ENCODE measurements around the gene SPAG4. TPM values are rescaled to one million over a fixed set of nuclear protein-coding genes. Genes with fewer than 3 reads are reported as not detected.
A peak's percentile ranks its signal among the peaks of the same experiment; 100 is the strongest.

Gene SPAG4, protein sequence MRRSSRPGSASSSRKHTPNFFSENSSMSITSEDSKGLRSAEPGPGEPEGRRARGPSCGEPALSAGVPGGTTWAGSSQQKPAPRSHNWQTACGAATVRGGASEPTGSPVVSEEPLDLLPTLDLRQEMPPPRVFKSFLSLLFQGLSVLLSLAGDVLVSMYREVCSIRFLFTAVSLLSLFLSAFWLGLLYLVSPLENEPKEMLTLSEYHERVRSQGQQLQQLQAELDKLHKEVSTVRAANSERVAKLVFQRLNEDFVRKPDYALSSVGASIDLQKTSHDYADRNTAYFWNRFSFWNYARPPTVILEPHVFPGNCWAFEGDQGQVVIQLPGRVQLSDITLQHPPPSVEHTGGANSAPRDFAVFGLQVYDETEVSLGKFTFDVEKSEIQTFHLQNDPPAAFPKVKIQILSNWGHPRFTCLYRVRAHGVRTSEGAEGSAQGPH
- polyA plus RNA-seq = 1.2 and 4.0 TPM in 2 replicates
- 1.5 TPM in 1 of 2 replicates, not detected in the other for polyA minus RNA-seq

DNA sequence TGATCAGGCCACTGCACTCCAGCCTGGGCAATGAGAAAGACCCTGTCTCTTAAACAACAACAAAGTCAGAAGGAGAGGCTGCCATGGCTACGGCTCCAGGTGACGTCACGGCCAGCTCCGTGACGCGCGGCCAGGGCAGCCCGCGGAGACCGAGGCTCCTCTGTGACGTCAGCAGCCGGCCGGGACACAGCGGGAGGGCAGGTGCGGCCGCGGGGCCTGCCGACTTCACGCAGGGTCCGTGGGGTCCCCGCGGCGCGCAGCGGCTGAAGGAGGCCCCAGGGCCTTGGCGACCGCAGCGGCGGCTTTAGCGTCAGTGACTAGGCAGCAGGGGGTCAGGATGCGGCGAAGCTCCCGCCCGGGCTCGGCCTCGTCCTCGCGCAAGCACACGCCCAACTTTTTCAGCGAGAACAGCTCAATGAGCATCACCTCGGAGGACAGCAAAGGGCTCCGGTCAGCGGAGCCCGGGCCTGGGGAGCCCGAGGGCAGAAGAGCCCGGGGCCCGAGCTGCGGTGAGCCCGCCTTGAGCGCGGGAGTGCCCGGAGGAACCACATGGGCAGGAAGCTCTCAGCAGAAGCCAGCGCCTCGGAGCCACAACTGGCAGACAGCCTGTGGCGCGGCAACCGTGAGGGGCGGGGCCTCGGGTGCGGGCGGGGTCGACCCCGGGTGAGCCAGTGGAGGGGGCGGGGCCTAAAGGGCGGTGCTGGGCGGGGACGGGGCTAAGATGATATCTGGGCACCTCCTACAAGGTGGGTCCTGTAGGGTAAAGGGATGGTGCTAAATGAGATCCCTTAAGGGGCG lies at the start of gene SPAG4:
Gene SPAG4 (plus strand): TSS at position 163 of the 798 bp plus-strand sequence. CDS start 175 bp downstream, at position 338.
- H3K27me3 ChIP-seq (ENCODE audit: insufficient read depth, low read depth, low read length) = peaks cover 3% of the 10 kb centered on the region
- H3K4me2 ChIP-seq (ENCODE audit: low read length) = peak within 1 kb of the TSS; percentile 25
- H3K79me2 ChIP-seq (replicated peaks; ENCODE audit: insufficient read depth, low read length) = no peaks in the 10 kb centered on the region
- H3K9me3 ChIP-seq (ENCODE audit: low read length) = no peaks in the 10 kb centered on the region
- H4K20me1 ChIP-seq (ENCODE audit: insufficient read depth) = no peaks in the 10 kb centered on the region
- H3F3A ChIP-seq (ENCODE audit: insufficient read depth, low read length, poor library complexity, severe bottlenecking) = no peaks in the 10 kb centered on the region
- no peak within 1 kb of the TSS for H2AFZ ChIP-seq (ENCODE audit: low read depth, low read length)
- no peaks in the 10 kb centered on the region for H3K9me2 ChIP-seq (ENCODE audit: insufficient read depth, low read length)
- H3K36me3 ChIP-seq (ENCODE audit: insufficient read depth, low read length) = no peaks in the 10 kb centered on the region
- H3K27ac ChIP-seq (ENCODE audit: low read length) = peak within 1 kb of the TSS; percentile 58
- TF ChIP-seq POLR2AphosphoS5 (IDR thresholded peaks at IDR 0.05) = peak; percentile 23
- TF ChIP-seq EP300 (conservative IDR thresholded peaks at IDR 0.05; ENCODE audit: poor library complexity, severe bottlenecking) = peak; percentile 40
- TF ChIP-seq, protein P1, sequence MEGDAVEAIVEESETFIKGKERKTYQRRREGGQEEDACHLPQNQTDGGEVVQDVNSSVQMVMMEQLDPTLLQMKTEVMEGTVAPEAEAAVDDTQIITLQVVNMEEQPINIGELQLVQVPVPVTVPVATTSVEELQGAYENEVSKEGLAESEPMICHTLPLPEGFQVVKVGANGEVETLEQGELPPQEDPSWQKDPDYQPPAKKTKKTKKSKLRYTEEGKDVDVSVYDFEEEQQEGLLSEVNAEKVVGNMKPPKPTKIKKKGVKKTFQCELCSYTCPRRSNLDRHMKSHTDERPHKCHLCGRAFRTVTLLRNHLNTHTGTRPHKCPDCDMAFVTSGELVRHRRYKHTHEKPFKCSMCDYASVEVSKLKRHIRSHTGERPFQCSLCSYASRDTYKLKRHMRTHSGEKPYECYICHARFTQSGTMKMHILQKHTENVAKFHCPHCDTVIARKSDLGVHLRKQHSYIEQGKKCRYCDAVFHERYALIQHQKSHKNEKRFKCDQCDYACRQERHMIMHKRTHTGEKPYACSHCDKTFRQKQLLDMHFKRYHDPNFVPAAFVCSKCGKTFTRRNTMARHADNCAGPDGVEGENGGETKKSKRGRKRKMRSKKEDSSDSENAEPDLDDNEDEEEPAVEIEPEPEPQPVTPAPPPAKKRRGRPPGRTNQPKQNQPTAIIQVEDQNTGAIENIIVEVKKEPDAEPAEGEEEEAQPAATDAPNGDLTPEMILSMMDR (IDR thresholded peaks at IDR 0.05; ENCODE audit: poor library complexity, severe bottlenecking) = no peak
- TF ChIP-seq TAF1 (IDR thresholded peaks at IDR 0.05; ENCODE audit: low read depth) = peak; percentile 28
- no peak for TF ChIP-seq EZH2 (IDR thresholded peaks at IDR 0.05; ENCODE audit: borderline replicate concordance, insufficient read depth, low read length, poor library complexity, severe bottlenecking)
- TF ChIP-seq, protein P2, sequence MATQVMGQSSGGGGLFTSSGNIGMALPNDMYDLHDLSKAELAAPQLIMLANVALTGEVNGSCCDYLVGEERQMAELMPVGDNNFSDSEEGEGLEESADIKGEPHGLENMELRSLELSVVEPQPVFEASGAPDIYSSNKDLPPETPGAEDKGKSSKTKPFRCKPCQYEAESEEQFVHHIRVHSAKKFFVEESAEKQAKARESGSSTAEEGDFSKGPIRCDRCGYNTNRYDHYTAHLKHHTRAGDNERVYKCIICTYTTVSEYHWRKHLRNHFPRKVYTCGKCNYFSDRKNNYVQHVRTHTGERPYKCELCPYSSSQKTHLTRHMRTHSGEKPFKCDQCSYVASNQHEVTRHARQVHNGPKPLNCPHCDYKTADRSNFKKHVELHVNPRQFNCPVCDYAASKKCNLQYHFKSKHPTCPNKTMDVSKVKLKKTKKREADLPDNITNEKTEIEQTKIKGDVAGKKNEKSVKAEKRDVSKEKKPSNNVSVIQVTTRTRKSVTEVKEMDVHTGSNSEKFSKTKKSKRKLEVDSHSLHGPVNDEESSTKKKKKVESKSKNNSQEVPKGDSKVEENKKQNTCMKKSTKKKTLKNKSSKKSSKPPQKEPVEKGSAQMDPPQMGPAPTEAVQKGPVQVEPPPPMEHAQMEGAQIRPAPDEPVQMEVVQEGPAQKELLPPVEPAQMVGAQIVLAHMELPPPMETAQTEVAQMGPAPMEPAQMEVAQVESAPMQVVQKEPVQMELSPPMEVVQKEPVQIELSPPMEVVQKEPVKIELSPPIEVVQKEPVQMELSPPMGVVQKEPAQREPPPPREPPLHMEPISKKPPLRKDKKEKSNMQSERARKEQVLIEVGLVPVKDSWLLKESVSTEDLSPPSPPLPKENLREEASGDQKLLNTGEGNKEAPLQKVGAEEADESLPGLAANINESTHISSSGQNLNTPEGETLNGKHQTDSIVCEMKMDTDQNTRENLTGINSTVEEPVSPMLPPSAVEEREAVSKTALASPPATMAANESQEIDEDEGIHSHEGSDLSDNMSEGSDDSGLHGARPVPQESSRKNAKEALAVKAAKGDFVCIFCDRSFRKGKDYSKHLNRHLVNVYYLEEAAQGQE (IDR thresholded peaks at IDR 0.05; ENCODE audit: borderline replicate concordance) = no peak
- TF ChIP-seq SMC3 (conservative IDR thresholded peaks at IDR 0.05; ENCODE audit: poor library complexity) = peak; percentile 17
- TF ChIP-seq RAD21 (conservative IDR thresholded peaks at IDR 0.05) = no peak
- TF ChIP-seq MXI1 (conservative IDR thresholded peaks at IDR 0.05; ENCODE audit: poor library complexity, severe bottlenecking) = peak; percentile 62
- peak within 1 kb of the TSS; percentile 70 for H3K9ac ChIP-seq (ENCODE audit: low read length)
- H3K4me3 ChIP-seq (ENCODE audit: low read length) = peak within 1 kb of the TSS; percentile 78

DNA sequence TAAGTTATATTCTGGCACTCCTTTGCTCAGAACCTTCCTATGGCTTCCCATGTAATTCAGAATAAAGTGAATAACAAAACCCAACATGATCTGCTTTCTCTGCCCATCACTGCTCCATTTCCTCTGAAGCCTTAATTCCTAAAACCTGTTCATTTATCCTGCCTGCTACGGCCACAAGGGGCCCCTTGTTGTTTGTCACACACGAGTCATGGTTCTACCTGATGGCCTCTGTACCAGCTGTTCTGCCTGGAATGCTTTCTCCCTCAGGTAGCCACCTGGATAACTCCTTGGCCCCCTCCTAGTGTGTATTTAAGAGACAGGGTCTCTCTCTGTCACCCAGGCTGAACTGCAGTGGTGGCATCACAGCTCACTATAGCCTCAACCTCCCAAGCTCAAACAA lies 47.0 kb upstream of the SPAG4 start:
- no peaks in the 10 kb centered on the region for H3K27me3 ChIP-seq (ENCODE audit: insufficient read depth, low read depth, low read length)
- H3F3A ChIP-seq (ENCODE audit: insufficient read depth, low read length, poor library complexity, severe bottlenecking) = no peaks in the 10 kb centered on the region
- no peak overlapping the region for H3K9ac ChIP-seq (ENCODE audit: low read length)
- H3K27ac ChIP-seq (ENCODE audit: low read length) = no peak overlapping the region
- no peaks in the 10 kb centered on the region for H3K36me3 ChIP-seq (ENCODE audit: insufficient read depth, low read length)
- no peaks in the 10 kb centered on the region for H4K20me1 ChIP-seq (ENCODE audit: insufficient read depth)
- no peaks in the 10 kb centered on the region for H3K79me2 ChIP-seq (replicated peaks; ENCODE audit: insufficient read depth, low read length)
- H3K4me2 ChIP-seq (ENCODE audit: low read length) = no peak overlapping the region
- H3K4me3 ChIP-seq (ENCODE audit: low read length) = no peak overlapping the region
- TF ChIP-seq POLR2AphosphoS5 (IDR thresholded peaks at IDR 0.05) (no peak), EZH2 (IDR thresholded peaks at IDR 0.05; ENCODE audit: borderline replicate concordance, insufficient read depth, low read length, poor library complexity, severe bottlenecking) (no peak), SMC3 (conservative IDR thresholded peaks at IDR 0.05; ENCODE audit: poor library complexity) (no peak), EP300 (conservative IDR thresholded peaks at IDR 0.05; ENCODE audit: poor library complexity, severe bottlenecking) (no peak), MXI1 (conservative IDR thresholded peaks at IDR 0.05; ENCODE audit: poor library complexity, severe bottlenecking) (no peak), TAF1 (IDR thresholded peaks at IDR 0.05; ENCODE audit: low read depth) (no peak), RAD21 (conservative IDR thresholded peaks at IDR 0.05) (no peak)
- TF ChIP-seq, protein P2 (IDR thresholded peaks at IDR 0.05; ENCODE audit: borderline replicate concordance) = no peak
- TF ChIP-seq, protein P1 (IDR thresholded peaks at IDR 0.05; ENCODE audit: poor library complexity, severe bottlenecking) = no peak
- no peak overlapping the region for H2AFZ ChIP-seq (ENCODE audit: low read depth, low read length)
- H3K9me3 ChIP-seq (ENCODE audit: low read length) = no peaks in the 10 kb centered on the region
- no peaks in the 10 kb centered on the region for H3K9me2 ChIP-seq (ENCODE audit: insufficient read depth, low read length)
